K562 (cell line): ENCODE data around the gene ARMC2. TPM values are rescaled to one million over a fixed set of nuclear protein-coding genes. Genes with fewer than 3 reads are reported as not detected.

Source experiments
- ATAC-seq: fragments of 200-7000 bp; cut with Tn5 transposase; 3 replicates; pipeline ENCODE4 v1.9.1; 2020; ENCODE audit warnings: moderate library complexity
- BruUV-seq: library from RNA; stranded (reverse); fragments of 400-500 nt; replicated peaks from 2 replicates; lab custom pipeline; 2021; lab: Mats Ljungman, UMichigan
- CTCF ChIA-PET: fragments of 300-600 bp; formaldehyde crosslinking; extraction: SDS; loops from one replicate; lab custom pipeline; 2021; ENCODE audit warnings: low intra/inter-chr PET ratio; lab: Yijun Ruan, JAX
- POLR2A ChIA-PET: fragments of 300-600, 350-650 bp; sonication (Branson Sonifier 250); formaldehyde crosslinking; extraction: SDS; loops from one replicate; lab custom pipeline; 2021; ENCODE audit warnings: antibody characterized with exemption, inconsistent platforms; lab: Yijun Ruan, JAX
- DNase-seq, 4 experiments: peaks; one replicate each; pipeline versions ENCODE4 v3.0.0 to v3.0.0-alpha.2; 2011 to 2018; ENCODE audit warnings: low spot score in 3 of 4, mixed read lengths in 3 of 4; ENCODE audit errors: extremely low read depth in 1 of 4
- FAIRE-seq: peaks from 2 replicates; lab custom pipeline; 2011; peaks lifted over from hg19 to GRCh38; lab: Jason Lieb, UNC
- H2AFZ ChIP-seq: 2 replicates; pipeline ENCODE4 v1.6.0; 2011; ENCODE audit warnings: low read depth, low read length, control low read depth, inconsistent platforms
- H3K27ac ChIP-seq: fragments of 200-600 bp; 3 replicates; pipeline ENCODE4 v1.8.0; 2011; ENCODE audit warnings: low read depth, mild to moderate bottlenecking, control low read depth, inconsistent platforms, low read length, moderate library complexity, mixed read lengths; ENCODE audit errors: extremely low read depth
- H3K27me3 ChIP-seq, 2 experiments: fragments of 300-600 bp in 1 of 2; 2 replicates in 1 of 2; 3 replicates in 1 of 2; pipeline versions ENCODE4 v1.6.0 to v1.8.0; 2011; ENCODE audit warnings: inconsistent platforms in 2 of 2, low read length in 2 of 2, mild to moderate bottlenecking in 1 of 2, mixed read lengths in 1 of 2, moderate library complexity in 1 of 2; ENCODE audit not compliant: control insufficient read depth in 2 of 2, insufficient read depth in 2 of 2
- H3K36me3 ChIP-seq: fragments of 300-600 bp; 3 replicates; pipeline ENCODE4 v1.8.0; 2011; ENCODE audit warnings: mild to moderate bottlenecking, low read length, inconsistent platforms; ENCODE audit not compliant: control insufficient read depth, insufficient read depth
- H3K4me1 ChIP-seq, 2 experiments: fragments of 200-600 bp in 1 of 2; replicated peaks in 1 of 2; 2 replicates in 1 of 2; 3 replicates in 1 of 2; pipeline versions ENCODE4 v1.5.1 to v1.8.0; 2011; ENCODE audit warnings: inconsistent platforms in 2 of 2, low read length in 2 of 2, mild to moderate bottlenecking in 1 of 2, mixed read lengths in 1 of 2, moderate library complexity in 1 of 2; ENCODE audit not compliant: control insufficient read depth in 2 of 2, insufficient read depth in 2 of 2
- H3K4me2 ChIP-seq: 2 replicates; pipeline ENCODE4 v1.6.1; 2011; ENCODE audit warnings: low read length, control low read depth, inconsistent platforms, mixed read lengths; ENCODE audit not compliant: insufficient read depth
- H3K4me3 ChIP-seq: fragments of 200-600 bp; sonication (generic), shearing (Covaris generic); 2 replicates; pipeline ENCODE4 v1.5.1; 2016; ENCODE audit warnings: control low read depth, inconsistent platforms
- H3K79me2 ChIP-seq: fragments of 200-600 bp; 3 replicates; pipeline ENCODE4 v1.8.0; 2011; ENCODE audit warnings: low read length, inconsistent platforms; ENCODE audit not compliant: control insufficient read depth, insufficient read depth
- H3K9ac ChIP-seq, 2 experiments: 2 replicates each; pipeline versions ENCODE4 v1.6.0 to v1.6.1; 2011; ENCODE audit warnings: low read depth in 2 of 2, low read length in 2 of 2, control low read depth in 1 of 2, inconsistent platforms in 1 of 2, mild to moderate bottlenecking in 1 of 2, mixed read lengths in 1 of 2; ENCODE audit not compliant: insufficient read depth in 1 of 2
- H3K9me1 ChIP-seq: one replicate; pipeline ENCODE4 v1.6.0; 2011; ENCODE audit warnings: inconsistent platforms, mild to moderate bottlenecking, low read length, moderate library complexity; ENCODE audit not compliant: control insufficient read depth, insufficient read depth
- H3K9me3 ChIP-seq: replicated peaks from 2 replicates; pipeline ENCODE4 v1.5.1; 2011; ENCODE audit warnings: low read depth, low read length, inconsistent platforms; ENCODE audit not compliant: control insufficient read depth, insufficient read depth
- H4K20me1 ChIP-seq: replicated peaks from 2 replicates; pipeline ENCODE4 v1.6.1; 2011; ENCODE audit warnings: low read length, inconsistent platforms, mixed read lengths; ENCODE audit not compliant: control insufficient read depth, insufficient read depth
- CEBPB ChIP-seq: fragments of 450-650 bp; IDR thresholded peaks from 2 replicates; pipeline ENCODE4 v1.6.1; 2016; ENCODE audit warnings: missing genetic modification characterization, missing compliant biosample characterization
- CREBBP ChIP-seq: IDR thresholded peaks from one replicate; pipeline ENCODE4 v1.6.1; 2012; ENCODE audit warnings: low read depth, mild to moderate bottlenecking, control low read depth, inconsistent platforms, low read length
- FOXK1 ChIP-seq: sonication (generic); formaldehyde crosslinking; IDR thresholded peaks from 2 replicates; pipeline ENCODE4 v1.8.0; 2022; ENCODE audit warnings: missing genetic modification reagents, mild to moderate bottlenecking, borderline replicate concordance
- HDGF ChIP-seq: fragments of 450-650 bp; IDR thresholded peaks from 2 replicates; pipeline ENCODE4 v1.6.1; 2016
- PRPF4 ChIP-seq: fragments of 200-400 bp; formaldehyde crosslinking; IDR thresholded peaks from one replicate; pipeline ENCODE4 v1.6.1; 2017; ENCODE audit warnings: low read length, low read depth, mild to moderate bottlenecking; ENCODE audit not compliant: insufficient read depth, poor library complexity, severe bottlenecking
- RB1 ChIP-seq: fragments of 450-650 bp; IDR thresholded peaks from 2 replicates; pipeline ENCODE4 v1.6.1; 2017; ENCODE audit warnings: low read depth, mild to moderate bottlenecking
- SIN3A ChIP-seq, 2 experiments: fragments of 150-350 bp in 1 of 2; IDR thresholded peaks; 2 replicates each; pipeline ENCODE4 v1.6.1; 2011 to 2016; ENCODE audit warnings: borderline replicate concordance in 2 of 2, low read depth in 2 of 2, low read length in 2 of 2, mild to moderate bottlenecking in 2 of 2, moderate library complexity in 2 of 2; ENCODE audit not compliant: control insufficient read depth in 1 of 2
- SIN3B ChIP-seq: fragments of 450-650 bp; IDR thresholded peaks from 2 replicates; pipeline ENCODE4 v1.6.1; 2017; ENCODE audit warnings: low read depth, mild to moderate bottlenecking, moderate library complexity
- SMAD4 ChIP-seq: fragments of 250-450 bp; sonication (Bioruptor Pico); conservative IDR thresholded peaks from 2 replicates; pipeline ENCODE4 v1.8.0; 2021; ENCODE audit warnings: inconsistent platforms, mild to moderate bottlenecking, moderate library complexity
- in situ Hi-C: fragments of 300-500 bp; cut with MboI; formaldehyde crosslinking; loops from 4 replicates; pipeline ENCODE4 v1.15.0; 2018; ENCODE audit warnings: inconsistent platforms, mixed read lengths
- intact Hi-C: fragments of 100-400 bp; cut with micrococcal nuclease; formaldehyde crosslinking; loops from 2 replicates; pipeline ENCODE4 v1.14.2; 2022
- polyA plus RNA-seq, 8 experiments: library from polyadenylated mRNA; depleted of rRNA in 4 of 8; stranded (reverse) in 5 of 8; unstranded in 3 of 8; fragments of >200 nt; fragmentation: Nextera tagmentation in 2 of 8; fragmentation: Illumina TruSeq in 1 of 8; extraction: Ambion mirVana in 2 of 8; extraction: Trizol in 1 of 8; gene quantifications; 2 replicates each; pipeline versions ENCODE4 v1.2.1 to v1.2.3, GENCODE V29; 2011 to 2014; ENCODE audit warnings: inconsistent platforms in 1 of 8, missing spikeins in 1 of 8
- total RNA-seq, 7 experiments: library from RNA; depleted of rRNA in 6 of 7; stranded (reverse); fragments of >200 nt in 6 of 7; fragmentation: Illumina TruSeq in 2 of 7; extraction: Trizol in 2 of 7; gene quantifications; 2 replicates each; pipeline versions ENCODE4 v1.2.1 to v1.2.3, GENCODE V29; 2011 to 2021; ENCODE audit warnings: low replicate concordance in 1 of 7
- TF ChIP-seq, protein P1 (sequence below): sonication (generic); formaldehyde crosslinking; IDR thresholded peaks from 2 replicates; pipeline ENCODE4 v1.9.0; 2022; ENCODE audit warnings: mild to moderate bottlenecking, missing genetic modification reagents
- TF ChIP-seq, protein P2 (sequence below): sonication (generic); IDR thresholded peaks from 2 replicates; pipeline ENCODE4 v1.6.1; 2016
- TF ChIP-seq, protein P3 (sequence below): fragments of 200-800 bp; sonication (Bioruptor generic); IDR thresholded peaks from 2 replicates; pipeline ENCODE4 v1.6.1; 2017; ENCODE audit warnings: missing genetic modification characterization, missing compliant biosample characterization
- TF ChIP-seq, protein P4 (sequence below): fragments of 450-650 bp; IDR thresholded peaks from 2 replicates; pipeline ENCODE4 v1.6.1; 2016

ARMC2 gene
- total and polyA plus RNA-seq, 9 of the 15 experiments (the other 6 are each of a cell fraction or from before 2014, with no cell fraction given) = 0.14 to 3.0 (median 0.82) TPM

DNA sequence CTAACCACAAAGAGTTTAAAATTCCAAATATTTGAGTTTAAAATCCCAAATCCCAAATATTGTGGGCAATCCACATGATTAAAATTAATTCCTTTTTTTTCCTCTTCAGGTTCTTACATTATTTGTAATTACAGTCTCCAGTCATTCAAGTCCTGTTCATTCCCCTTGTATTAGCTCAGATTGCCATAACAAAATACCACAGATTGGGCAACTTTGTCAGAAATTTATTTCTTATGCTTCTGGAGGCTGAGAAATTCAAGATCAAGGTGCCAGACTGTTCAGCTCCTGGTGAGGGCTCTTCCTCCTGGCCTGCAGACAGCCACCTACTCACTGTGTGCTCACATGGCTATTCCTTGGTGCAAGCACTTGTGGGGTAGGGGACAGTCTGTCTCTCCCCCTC lies 105.5 kb downstream of the ARMC2 start:
- no peak for ATAC-seq
- Histone ChIP-seq H3K4me3 (no peak overlapping the region), H3K9me1 (no peaks in the 10 kb centered on the region), H4K20me1 (no peaks in the 10 kb centered on the region), H3K9me3 (no peaks in the 10 kb centered on the region), H3K4me2 (no peak overlapping the region), H3K9ac (no peak overlapping the region), H3K36me3 (no peaks in the 10 kb centered on the region), H2AFZ (no peak overlapping the region), H3K4me1 (peaks cover 0 to 4% of the 10 kb centered on the region in 2 experiments; a peak in 2 of 5 replicates), H3K27me3 (peaks cover 0 to 15% of the 10 kb centered on the region in 2 experiments; a peak in 1 of 5 replicates), H3K79me2 (no peaks in the 10 kb centered on the region), H3K27ac (no peak overlapping the region)
- intact Hi-C loops = no loop called here
- CTCF ChIA-PET = no interaction called here
- in situ Hi-C loops = no loop called here
- TF ChIP-seq HDGF (no peak), SIN3A (IDR thresholded peaks at IDR 0.05; ENCODE audit: borderline replicate concordance in 2 of 2, control insufficient read depth in 1 of 2, low read depth in 2 of 2, low read length in 2 of 2) (no peak), RB1 (no peak), FOXK1 (no peak), SIN3B (no peak), CEBPB (tag) (no peak), CREBBP (no peak), PRPF4 (no peak), SMAD4 (CRISPR knock-in tag) (no peak)
- TF ChIP-seq, protein P1, sequence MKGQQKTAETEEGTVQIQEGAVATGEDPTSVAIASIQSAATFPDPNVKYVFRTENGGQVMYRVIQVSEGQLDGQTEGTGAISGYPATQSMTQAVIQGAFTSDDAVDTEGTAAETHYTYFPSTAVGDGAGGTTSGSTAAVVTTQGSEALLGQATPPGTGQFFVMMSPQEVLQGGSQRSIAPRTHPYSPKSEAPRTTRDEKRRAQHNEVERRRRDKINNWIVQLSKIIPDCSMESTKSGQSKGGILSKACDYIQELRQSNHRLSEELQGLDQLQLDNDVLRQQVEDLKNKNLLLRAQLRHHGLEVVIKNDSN = no peak
- TF ChIP-seq, protein P2, sequence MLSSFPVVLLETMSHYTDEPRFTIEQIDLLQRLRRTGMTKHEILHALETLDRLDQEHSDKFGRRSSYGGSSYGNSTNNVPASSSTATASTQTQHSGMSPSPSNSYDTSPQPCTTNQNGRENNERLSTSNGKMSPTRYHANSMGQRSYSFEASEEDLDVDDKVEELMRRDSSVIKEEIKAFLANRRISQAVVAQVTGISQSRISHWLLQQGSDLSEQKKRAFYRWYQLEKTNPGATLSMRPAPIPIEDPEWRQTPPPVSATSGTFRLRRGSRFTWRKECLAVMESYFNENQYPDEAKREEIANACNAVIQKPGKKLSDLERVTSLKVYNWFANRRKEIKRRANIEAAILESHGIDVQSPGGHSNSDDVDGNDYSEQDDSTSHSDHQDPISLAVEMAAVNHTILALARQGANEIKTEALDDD = no peak
- TF ChIP-seq, protein P3, sequence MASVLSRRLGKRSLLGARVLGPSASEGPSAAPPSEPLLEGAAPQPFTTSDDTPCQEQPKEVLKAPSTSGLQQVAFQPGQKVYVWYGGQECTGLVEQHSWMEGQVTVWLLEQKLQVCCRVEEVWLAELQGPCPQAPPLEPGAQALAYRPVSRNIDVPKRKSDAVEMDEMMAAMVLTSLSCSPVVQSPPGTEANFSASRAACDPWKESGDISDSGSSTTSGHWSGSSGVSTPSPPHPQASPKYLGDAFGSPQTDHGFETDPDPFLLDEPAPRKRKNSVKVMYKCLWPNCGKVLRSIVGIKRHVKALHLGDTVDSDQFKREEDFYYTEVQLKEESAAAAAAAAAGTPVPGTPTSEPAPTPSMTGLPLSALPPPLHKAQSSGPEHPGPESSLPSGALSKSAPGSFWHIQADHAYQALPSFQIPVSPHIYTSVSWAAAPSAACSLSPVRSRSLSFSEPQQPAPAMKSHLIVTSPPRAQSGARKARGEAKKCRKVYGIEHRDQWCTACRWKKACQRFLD = no peak
- TF ChIP-seq, protein P4, sequence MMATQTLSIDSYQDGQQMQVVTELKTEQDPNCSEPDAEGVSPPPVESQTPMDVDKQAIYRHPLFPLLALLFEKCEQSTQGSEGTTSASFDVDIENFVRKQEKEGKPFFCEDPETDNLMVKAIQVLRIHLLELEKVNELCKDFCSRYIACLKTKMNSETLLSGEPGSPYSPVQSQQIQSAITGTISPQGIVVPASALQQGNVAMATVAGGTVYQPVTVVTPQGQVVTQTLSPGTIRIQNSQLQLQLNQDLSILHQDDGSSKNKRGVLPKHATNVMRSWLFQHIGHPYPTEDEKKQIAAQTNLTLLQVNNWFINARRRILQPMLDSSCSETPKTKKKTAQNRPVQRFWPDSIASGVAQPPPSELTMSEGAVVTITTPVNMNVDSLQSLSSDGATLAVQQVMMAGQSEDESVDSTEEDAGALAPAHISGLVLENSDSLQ = no peak
- DNase-seq = no peak
- FAIRE-seq = no peak
- POLR2A ChIA-PET = interaction anchor here (3.1 kb wide), 1 partner anchor 8 kb away, joined by 12 read pairs; no protein-coding TSS in a partner anchor
- no TSS peak for BruUV-seq
